Loucy (cell line): ENCODE data around the gene PSMD13.

Source experiments
- H2AFZ ChIP-seq: fragments of 200-600 bp; sonication (generic); 2 replicates; pipeline ENCODE4 v1.6.0; 2016; ENCODE audit warnings: antibody characterized with exemption, mild to moderate bottlenecking, low read length, moderate library complexity
- H3F3A ChIP-seq: fragments of 200-600 bp; 2 replicates; pipeline ENCODE4 v1.6.0; 2016; ENCODE audit warnings: antibody characterized with exemption, low read depth, mild to moderate bottlenecking
- H3K27me3 ChIP-seq: fragments of 200-600 bp; sonication (generic); 2 replicates; pipeline ENCODE4 v1.6.1; 2014; ENCODE audit warnings: low read length, mild to moderate bottlenecking; ENCODE audit not compliant: insufficient read depth, poor library complexity, severe bottlenecking
- H3K36me3 ChIP-seq: fragments of 200-600 bp; sonication (generic); 2 replicates; pipeline ENCODE4 v1.6.1; 2016; ENCODE audit warnings: low read length; ENCODE audit not compliant: insufficient read depth
- H3K4me1 ChIP-seq: fragments of 200-600 bp; sonication (generic); 2 replicates; pipeline ENCODE4 v1.5.1; 2014; ENCODE audit warnings: low read length, mild to moderate bottlenecking; ENCODE audit not compliant: insufficient read depth, poor library complexity, severe bottlenecking
- H3K4me2 ChIP-seq: fragments of 200-600 bp; sonication (generic); 2 replicates; pipeline ENCODE4 v1.6.0; 2014; ENCODE audit warnings: antibody characterized with exemption, low read length, low read depth, mild to moderate bottlenecking; ENCODE audit not compliant: poor library complexity, severe bottlenecking
- H3K4me3 ChIP-seq: fragments of 200-600 bp; sonication (generic); 2 replicates; pipeline ENCODE4 v1.5.1; 2014; ENCODE audit warnings: low read length, mild to moderate bottlenecking, mixed read lengths; ENCODE audit not compliant: poor library complexity, severe bottlenecking
- H3K79me2 ChIP-seq: fragments of 200-600 bp; sonication (generic); 2 replicates; pipeline ENCODE4 v1.6.1; 2014; ENCODE audit warnings: low read length; ENCODE audit not compliant: insufficient read depth
- H3K9ac ChIP-seq: fragments of 200-600 bp; sonication (generic); 2 replicates; pipeline ENCODE4 v1.6.0; 2014; ENCODE audit warnings: mild to moderate bottlenecking, low read depth, low read length, moderate library complexity; ENCODE audit not compliant: poor library complexity, severe bottlenecking
- H3K9me2 ChIP-seq: fragments of 200-600 bp; sonication (generic); replicated peaks from 2 replicates; pipeline ENCODE4 v1.6.1; 2016; ENCODE audit warnings: low read depth, low read length, mixed read lengths
- H3K9me3 ChIP-seq: fragments of 200-600 bp; sonication (generic); 2 replicates; pipeline ENCODE4 v1.6.1; 2014; ENCODE audit warnings: mild to moderate bottlenecking, antibody characterized with exemption, low read length, low read depth; ENCODE audit not compliant: insufficient read depth
- H4K20me1 ChIP-seq: fragments of 200-600 bp; sonication (generic); 2 replicates; pipeline ENCODE4 v1.6.0; 2014; ENCODE audit warnings: antibody characterized with exemption, low read length, mild to moderate bottlenecking; ENCODE audit not compliant: insufficient read depth, poor library complexity, severe bottlenecking
- EZH2phosphoT487 ChIP-seq: fragments of 200-600 bp; IDR thresholded peaks from 2 replicates; pipeline ENCODE4 v1.6.1; 2018; ENCODE audit warnings: antibody characterized with exemption, mild to moderate bottlenecking, moderate library complexity, borderline replicate concordance
- TF ChIP-seq, protein P1 (sequence below): fragments of 200-600 bp; sonication (generic); conservative IDR thresholded peaks from 2 replicates; pipeline ENCODE4 v1.5.1; 2014; ENCODE audit warnings: mild to moderate bottlenecking, antibody characterized with exemption, low read length

Gene PSMD13

DNA sequence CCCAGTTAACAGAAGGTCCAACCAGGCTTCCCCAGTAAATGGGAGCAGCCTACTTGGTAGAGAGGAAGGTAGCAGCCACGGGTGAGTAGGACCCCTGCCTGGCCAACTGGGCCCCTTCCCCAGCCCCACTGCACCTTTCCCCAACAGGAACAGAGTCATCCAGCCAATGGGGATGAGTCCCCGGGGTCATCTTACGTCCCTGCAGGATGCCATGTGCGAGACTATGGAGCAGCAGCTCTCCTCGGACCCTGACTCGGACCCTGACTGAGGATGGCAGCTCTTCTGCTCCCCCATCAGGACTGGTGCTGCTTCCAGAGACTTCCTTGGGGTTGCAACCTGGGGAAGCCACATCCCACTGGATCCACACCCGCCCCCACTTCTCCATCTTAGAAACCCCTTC, 22.7 kb upstream of the PSMD13 start:
- Histone ChIP-seq H3K36me3 (peaks cover 45% of the 10 kb centered on the region; the same call in 1 of the 2 replicates), H3F3A (no peaks in the 10 kb centered on the region), H3K4me1 (peaks cover 23% of the 10 kb centered on the region), H3K9me3 (no peaks in the 10 kb centered on the region), H3K4me3 (no peak overlapping the region), H3K27me3 (no peaks in the 10 kb centered on the region), H3K79me2 (peaks cover 36% of the 10 kb centered on the region), H3K9ac (no peak overlapping the region), H3K9me2 (no peaks in the 10 kb centered on the region), H2AFZ (no peak overlapping the region), H3K4me2 (no peak overlapping the region), H4K20me1 (peaks cover 21% of the 10 kb centered on the region)
- no peak for TF ChIP-seq EZH2phosphoT487
- TF ChIP-seq, protein P1, sequence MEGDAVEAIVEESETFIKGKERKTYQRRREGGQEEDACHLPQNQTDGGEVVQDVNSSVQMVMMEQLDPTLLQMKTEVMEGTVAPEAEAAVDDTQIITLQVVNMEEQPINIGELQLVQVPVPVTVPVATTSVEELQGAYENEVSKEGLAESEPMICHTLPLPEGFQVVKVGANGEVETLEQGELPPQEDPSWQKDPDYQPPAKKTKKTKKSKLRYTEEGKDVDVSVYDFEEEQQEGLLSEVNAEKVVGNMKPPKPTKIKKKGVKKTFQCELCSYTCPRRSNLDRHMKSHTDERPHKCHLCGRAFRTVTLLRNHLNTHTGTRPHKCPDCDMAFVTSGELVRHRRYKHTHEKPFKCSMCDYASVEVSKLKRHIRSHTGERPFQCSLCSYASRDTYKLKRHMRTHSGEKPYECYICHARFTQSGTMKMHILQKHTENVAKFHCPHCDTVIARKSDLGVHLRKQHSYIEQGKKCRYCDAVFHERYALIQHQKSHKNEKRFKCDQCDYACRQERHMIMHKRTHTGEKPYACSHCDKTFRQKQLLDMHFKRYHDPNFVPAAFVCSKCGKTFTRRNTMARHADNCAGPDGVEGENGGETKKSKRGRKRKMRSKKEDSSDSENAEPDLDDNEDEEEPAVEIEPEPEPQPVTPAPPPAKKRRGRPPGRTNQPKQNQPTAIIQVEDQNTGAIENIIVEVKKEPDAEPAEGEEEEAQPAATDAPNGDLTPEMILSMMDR: no peak

DNA sequence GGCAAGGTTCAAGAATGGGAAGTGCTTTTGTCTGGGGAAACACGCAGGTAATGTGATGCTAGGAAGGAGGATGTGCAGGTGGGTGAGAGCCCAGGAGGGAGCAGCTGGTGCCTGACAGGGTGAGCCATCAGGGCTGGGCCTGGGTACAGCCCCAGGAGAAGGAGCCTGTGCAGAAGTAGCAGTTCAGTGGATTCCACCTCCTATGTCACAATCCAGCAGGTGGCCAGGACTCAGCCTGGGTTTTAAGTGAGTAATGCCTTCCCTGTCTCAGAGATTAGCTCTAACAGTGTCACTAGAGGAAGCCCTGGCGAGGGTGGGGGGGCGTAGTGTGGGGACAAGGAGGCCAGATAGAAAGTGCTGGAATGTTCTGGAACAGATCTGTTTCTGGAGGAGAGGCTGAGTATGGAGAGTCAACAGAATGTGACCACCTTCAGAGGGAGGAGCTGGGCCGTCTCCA, 21.2 kb upstream of the PSMD13 start:
- Histone ChIP-seq H3F3A (no peaks in the 10 kb centered on the region), H4K20me1 (peaks cover 6% of the 10 kb centered on the region), H3K36me3 (peaks cover 42% of the 10 kb centered on the region; the same call in 1 of the 2 replicates), H3K79me2 (peaks cover 21% of the 10 kb centered on the region), H2AFZ (no peak overlapping the region), H3K4me3 (no peak overlapping the region), H3K9me2 (no peaks in the 10 kb centered on the region), H3K4me2 (no peak overlapping the region), H3K27me3 (no peaks in the 10 kb centered on the region), H3K9ac (no peak overlapping the region), H3K4me1 (peaks cover 7% of the 10 kb centered on the region), H3K9me3 (no peaks in the 10 kb centered on the region)
- no peak for TF ChIP-seq EZH2phosphoT487
- TF ChIP-seq, protein P1: no peak

DNA sequence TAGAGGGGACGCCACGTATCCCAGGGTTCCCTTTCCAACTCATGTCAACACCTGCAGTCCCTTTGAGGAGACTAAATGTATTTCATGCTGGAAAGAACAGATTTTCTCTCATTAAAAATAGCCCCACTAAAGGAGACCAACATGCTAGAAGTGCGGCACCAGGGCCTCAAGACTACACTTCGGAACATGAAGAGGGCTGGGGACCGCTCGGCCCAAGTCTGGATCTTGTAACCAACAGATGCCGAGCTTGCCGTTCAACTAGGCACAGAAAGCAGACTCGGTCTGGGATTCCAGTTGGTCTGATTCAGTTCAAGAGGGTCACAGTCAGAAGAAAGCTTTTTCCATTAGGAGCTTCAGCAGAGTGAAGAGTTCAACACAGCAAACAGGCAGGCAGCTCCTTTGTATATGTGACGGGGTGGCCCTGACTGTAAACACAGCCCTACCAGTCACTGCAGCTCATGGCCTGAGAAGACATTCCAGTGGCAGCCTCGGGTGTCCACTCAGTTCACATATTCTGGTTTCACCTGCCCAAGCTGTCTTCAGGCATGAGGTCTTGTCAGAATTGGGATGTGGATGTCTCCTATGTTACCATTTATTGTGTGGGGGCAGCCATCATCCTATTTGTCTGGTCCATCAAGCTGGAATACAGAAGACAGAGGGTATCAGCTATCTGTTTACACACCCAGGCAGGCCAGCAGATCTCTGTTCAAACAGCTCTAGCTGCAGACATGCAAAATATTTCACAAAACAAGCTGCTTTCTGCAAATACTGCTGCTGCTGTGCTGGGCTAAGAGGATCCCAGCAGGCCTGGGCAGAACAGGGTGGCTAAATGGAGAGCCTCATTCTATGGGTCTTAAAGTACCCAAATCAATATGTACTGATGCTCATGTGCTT, 20.4 kb upstream of the PSMD13 start:
- Histone ChIP-seq H2AFZ (no peak overlapping the region), H3K4me1 (peaks cover under 1% of the 10 kb centered on the region), H3K79me2 (peaks cover 14% of the 10 kb centered on the region; the same call in 1 of the 2 replicates), H4K20me1 (no peaks in the 10 kb centered on the region), H3F3A (no peaks in the 10 kb centered on the region), H3K4me3 (no peak overlapping the region), H3K4me2 (no peak overlapping the region), H3K9me3 (no peaks in the 10 kb centered on the region), H3K9me2 (no peaks in the 10 kb centered on the region), H3K36me3 (peaks cover 35% of the 10 kb centered on the region; the same call in 1 of the 2 replicates), H3K9ac (no peak overlapping the region), H3K27me3 (no peaks in the 10 kb centered on the region)
- TF ChIP-seq EZH2phosphoT487: no peak
- TF ChIP-seq, protein P1: no peak
